ENCODE results near the gene WAS.
"Not testable (repeated sequence)": the region's sequence is repeated elsewhere in the genome, so short reads cannot be mapped to it uniquely, and the experiment has no call there.

The WAS gene

DNA sequence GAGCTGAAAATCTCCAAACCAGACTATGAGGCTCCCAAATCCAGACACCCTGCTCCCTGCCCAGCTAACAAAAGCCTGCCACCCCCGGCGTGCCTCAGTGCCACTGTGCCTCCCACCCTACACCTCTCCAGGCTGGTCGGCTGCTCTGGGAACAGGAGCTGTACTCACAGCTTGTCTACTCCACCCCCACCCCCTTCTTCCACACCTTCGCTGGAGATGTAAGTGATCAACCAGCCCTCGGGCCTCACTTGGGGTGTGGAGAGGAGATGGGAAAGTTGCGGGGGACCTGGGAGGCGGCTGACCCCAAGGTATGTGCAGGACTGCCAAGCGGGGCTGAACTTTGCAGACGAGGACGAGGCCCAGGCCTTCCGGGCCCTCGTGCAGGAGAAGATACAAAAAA lies 1.8 kb downstream of the WAS start:
- no peak for DNase-seq (ENCODE audit: low spot score)

DNA sequence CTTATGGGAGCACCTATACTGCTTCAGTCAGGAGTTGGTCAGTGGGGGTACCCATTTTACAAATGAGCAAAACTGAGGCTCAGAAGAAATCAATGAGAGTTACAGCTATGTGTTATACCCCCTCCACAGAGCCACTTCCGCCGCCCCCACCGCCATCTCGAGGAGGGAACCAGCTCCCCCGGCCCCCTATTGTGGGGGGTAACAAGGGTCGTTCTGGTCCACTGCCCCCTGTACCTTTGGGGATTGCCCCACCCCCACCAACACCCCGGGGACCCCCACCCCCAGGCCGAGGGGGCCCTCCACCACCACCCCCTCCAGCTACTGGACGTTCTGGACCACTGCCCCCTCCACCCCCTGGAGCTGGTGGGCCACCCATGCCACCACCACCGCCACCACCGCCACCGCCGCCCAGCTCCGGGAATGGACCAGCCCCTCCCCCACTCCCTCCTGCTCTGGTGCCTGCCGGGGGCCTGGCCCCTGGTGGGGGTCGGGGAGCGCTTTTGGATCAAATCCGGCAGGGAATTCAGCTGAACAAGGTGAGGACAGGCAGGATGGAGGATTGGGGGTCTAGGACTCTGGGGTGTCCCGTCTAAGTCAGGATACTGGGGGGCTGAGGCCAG lies 5.0 kb downstream of the WAS start:
- no peak for DNase-seq (ENCODE audit: low spot score)

DNA sequence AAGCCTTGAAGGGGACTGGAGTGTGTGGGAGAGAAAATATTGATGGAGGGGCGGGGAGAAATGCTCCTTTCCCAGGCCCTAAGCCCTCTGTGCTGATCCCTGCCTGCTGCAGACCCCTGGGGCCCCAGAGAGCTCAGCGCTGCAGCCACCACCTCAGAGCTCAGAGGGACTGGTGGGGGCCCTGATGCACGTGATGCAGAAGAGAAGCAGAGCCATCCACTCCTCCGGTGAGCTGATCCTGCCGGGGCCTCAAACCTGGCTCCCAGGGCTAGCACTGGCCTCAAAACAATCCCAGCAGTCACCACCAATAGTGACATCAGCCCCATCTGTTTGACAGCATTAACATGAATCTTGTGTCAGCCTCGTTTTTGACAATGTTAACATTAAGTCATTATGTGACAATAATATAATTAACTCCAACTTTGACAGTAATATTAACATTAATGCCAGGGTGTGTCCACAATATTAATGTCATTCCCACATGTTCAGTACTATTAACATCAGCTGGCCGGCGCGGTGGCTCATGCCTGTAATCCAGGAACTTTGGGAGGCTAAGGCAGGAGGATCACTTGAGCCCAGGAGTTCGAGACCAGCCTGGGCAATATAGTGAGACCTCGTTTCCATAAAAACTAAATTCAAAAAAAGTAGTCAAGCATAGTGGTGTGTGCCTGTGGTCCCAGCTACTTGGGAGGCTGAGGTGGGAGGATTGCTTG lies 5.8 kb downstream of the WAS start:
- no peak for DNase-seq (ENCODE audit: low spot score)

DNA sequence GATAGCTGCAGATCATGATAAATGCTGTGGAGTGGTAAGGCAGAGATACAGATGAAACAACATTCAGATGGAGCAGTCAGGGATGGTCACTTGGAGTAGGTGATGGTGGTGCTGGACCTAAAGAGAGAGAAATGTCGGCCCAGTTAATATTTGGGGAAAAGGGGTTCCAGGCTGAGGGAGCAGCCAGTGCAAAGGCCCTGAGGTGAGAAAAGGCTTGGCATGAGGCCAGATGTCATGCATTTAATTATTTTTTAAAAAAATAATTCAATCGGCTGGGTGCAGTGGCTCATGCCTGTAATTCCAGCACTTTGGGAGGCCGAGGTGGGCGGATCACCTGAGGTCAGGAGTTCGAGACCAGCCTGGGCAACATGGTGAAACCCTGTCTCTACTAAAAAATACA lies 8.1 kb downstream of the WAS start:
- not testable (repeated sequence) for DNase-seq (ENCODE audit: low spot score)

- no peak for DNase-seq (ENCODE audit: low spot score)
Observed at GRCh38 chrX:48694776-48695533, 11.4 kb downstream of the WAS start.

DNA sequence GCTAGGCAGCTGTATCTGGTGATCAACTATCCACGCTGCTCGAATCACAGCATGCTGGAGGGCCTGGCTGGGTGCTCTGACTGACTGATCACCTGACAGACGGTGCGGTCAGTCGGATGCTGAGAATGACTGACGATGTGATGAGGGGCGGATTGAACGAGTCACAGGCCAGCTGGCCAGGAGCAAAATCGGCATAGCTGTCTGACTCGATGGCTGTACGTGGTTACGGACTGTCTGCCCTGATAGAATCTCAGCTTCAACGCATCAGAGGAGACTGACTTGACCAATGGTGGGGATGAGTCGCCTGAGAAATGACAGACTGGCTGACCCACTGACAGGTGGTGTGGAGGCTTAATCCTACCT lies 11.9 kb downstream of the WAS start:
- DNase-seq (ENCODE audit: low spot score) = no peak

DNA sequence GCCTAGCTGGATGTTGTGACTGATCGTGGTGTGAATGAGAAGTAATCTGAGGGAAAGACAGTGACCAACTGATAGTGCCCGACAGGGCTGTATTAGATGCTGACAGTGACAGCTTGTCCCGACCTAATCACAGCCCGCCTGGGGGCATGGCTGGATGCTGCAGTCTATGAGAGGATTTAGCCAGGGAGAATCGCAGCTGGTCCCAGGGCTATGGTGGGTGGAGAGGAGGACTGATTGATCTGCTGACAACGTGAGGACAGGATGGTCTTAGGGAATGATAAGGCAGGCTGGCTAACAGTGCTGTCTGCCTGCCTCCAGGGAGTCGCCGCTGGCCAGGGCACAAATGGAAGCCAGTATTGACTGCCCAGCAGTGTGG lies 12.3 kb downstream of the WAS start:
- DNase-seq (ENCODE audit: low spot score) = no peak

- DNase-seq (ENCODE audit: low spot score) = peak; percentile 85
Observed at GRCh38 chrX:48696301-48696908, 12.8 kb downstream of the WAS start, which contains the start of gene SUV39H1. TSS of gene SUV39H1 (plus strand) at chrX:48696734. CDS start at chrX:48696785, 51 bp downstream.

- no peak for DNase-seq (ENCODE audit: low spot score)
Observed at GRCh38 chrX:48696909-48697727, 13.5 kb downstream of the WAS start.

- DNase-seq (ENCODE audit: low spot score) = no peak
Observed at GRCh38 chrX:48698306-48698705, 14.7 kb downstream of the WAS start.

- no peak for DNase-seq (ENCODE audit: low spot score)
Observed at GRCh38 chrX:48700246-48700645, 16.6 kb downstream of the WAS start.

DNA sequence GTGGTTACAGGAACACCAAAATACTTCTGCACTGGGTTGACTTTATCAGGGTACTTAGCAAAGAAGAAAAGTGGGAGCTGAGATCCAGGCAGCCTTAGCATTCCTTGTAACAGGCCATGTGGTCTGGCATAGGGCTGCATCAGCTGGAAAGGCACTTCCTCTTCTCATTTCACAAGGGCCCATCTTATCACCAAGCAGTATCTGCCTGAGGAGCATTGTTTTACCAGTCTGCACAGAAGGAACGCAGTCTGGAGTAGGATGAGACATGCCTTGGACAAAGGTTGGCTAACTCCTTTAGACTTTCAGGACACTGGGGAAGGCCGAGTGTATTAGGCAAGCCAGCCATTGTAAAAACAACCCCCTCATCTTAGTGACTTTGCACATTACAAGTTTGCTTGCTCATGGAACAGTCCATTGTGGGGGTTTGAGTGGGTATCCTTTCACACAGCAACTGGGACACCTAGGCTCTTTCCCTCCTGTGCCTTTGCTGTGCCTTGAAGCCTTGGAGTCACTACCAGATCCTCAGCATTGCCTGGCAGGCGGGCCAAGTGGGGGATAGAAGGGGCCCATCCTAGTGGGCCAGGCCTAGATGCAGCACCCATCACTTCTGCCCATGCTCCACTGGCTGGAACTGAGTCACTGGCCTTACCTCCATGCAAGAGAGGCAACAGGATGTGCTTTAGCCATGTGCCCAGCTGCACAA lies 17.5 kb downstream of the WAS start:
- no peak for DNase-seq (ENCODE audit: low spot score)

- no peak for DNase-seq (ENCODE audit: low spot score)
Observed at GRCh38 chrX:48702032-48702431, 18.4 kb downstream of the WAS start.

DNA sequence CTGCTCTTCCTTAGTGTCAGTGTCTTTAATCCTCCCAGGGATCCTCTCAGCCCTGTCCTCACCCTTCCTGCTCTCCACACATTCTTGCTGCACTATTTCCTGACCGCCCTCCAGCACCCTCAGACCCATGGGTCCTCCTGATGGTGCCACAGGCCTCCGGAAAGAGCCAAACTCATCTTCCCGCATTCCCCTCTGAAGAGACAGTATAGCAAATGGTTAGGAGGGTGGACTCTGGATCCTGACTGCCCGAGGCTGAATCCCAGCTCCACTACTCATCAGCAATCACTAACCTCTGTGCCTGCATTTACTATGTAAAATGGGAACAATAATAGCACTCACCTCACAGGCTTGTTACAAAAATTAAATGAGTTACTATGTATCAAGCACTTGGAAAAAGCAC lies 19.1 kb downstream of the WAS start:
- no peak for DNase-seq (ENCODE audit: low spot score)

DNA sequence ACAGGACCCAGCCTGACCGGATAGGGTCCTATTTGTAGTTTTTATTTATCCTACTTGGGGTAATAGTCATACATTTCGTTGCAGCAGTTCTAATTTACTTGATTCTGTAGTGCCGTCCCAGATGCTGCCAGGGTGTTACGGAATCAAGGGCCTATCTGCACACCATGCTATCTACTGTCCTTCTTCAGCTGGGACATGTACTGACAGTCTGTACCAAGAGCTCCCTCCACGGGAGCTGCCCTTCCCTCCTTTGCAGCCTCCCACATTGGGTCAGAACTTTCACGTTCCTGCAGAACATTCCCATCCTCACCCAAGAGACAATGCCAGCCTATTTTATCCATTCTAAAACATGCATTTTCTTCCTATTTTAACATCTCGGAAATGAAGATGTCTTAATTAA lies 19.6 kb downstream of the WAS start:
- DNase-seq (ENCODE audit: low spot score) = no peak

GRCh38 chrX:48703642-48704481 lies 20.3 kb downstream of the WAS start:
- no peak for DNase-seq (ENCODE audit: low spot score)

DNA sequence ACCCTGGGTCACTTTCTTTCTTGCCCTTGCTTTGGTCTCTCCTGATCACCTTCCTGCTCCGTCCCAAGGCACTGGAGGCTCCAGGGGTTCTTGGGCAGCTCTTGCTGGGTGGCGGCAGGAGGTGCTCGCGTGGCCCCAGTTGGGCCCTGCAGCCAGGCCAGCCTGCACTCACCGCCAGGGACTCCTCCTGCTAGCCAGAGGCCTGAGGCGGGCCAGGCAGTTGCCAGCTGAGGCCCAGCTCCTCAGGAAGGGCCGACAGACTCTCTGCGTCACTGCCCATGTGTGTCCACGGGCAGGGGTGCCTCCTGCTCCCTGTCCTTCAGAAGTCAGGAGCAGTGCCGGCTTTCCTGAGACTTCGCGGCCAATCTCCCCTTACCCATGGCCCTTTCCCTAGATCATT lies 22.3 kb downstream of the WAS start:
- DNase-seq (ENCODE audit: low spot score) = no peak

- no peak for DNase-seq (ENCODE audit: low spot score)
Observed at GRCh38 chrX:48709522-48710112, 26.0 kb downstream of the WAS start.

- DNase-seq (ENCODE audit: low spot score) = no peak
Observed at GRCh38 chrX:48711162-48711928, 27.7 kb downstream of the WAS start.

All from CD4-positive, alpha-beta T cell treated with Interleukin-2 at 100 ng/mL for 4 hours (primary cell).